Upper lobe of left lung (tissue), 4 donors: Measurements from ENCODE around the gene TMEM250.

ENCODE experiments used
- CTCF ChIP-seq, 6 experiments: fragments of 450-650 bp in 4 of 6; fragments of 200-600 bp in 2 of 6; sonication (generic) in 2 of 6; IDR thresholded peaks; one replicate each; pipeline ENCODE4 v1.5.1; 2016 to 2019; ENCODE audit warnings: antibody characterized with exemption in 6 of 6
- POLR2A ChIP-seq, 4 donors: fragments of 450-650 bp; IDR thresholded peaks; one replicate each; pipeline ENCODE4 v1.5.1; 2016 to 2017; ENCODE audit warnings: antibody characterized with exemption in 4 of 4, mild to moderate bottlenecking in 2 of 4
- POLR2AphosphoS5 ChIP-seq, 2 donors: sonication (generic); formaldehyde crosslinking; IDR thresholded peaks; one replicate each; pipeline ENCODE4 v1.5.1; 2017; ENCODE audit warnings: antibody characterized with exemption in 2 of 2

- no peak for TF ChIP-seq POLR2A (IDR thresholded peaks at IDR 0.05)
- TF ChIP-seq CTCF (IDR thresholded peaks at IDR 0.05): no peak
- TF ChIP-seq POLR2AphosphoS5 (IDR thresholded peaks at IDR 0.05): no peak
Measured at GRCh38 chr9:136079916-136080246, 38.8 kb downstream of the TMEM250 start.
